ENCODE measurements around the gene URAD.

DNA sequence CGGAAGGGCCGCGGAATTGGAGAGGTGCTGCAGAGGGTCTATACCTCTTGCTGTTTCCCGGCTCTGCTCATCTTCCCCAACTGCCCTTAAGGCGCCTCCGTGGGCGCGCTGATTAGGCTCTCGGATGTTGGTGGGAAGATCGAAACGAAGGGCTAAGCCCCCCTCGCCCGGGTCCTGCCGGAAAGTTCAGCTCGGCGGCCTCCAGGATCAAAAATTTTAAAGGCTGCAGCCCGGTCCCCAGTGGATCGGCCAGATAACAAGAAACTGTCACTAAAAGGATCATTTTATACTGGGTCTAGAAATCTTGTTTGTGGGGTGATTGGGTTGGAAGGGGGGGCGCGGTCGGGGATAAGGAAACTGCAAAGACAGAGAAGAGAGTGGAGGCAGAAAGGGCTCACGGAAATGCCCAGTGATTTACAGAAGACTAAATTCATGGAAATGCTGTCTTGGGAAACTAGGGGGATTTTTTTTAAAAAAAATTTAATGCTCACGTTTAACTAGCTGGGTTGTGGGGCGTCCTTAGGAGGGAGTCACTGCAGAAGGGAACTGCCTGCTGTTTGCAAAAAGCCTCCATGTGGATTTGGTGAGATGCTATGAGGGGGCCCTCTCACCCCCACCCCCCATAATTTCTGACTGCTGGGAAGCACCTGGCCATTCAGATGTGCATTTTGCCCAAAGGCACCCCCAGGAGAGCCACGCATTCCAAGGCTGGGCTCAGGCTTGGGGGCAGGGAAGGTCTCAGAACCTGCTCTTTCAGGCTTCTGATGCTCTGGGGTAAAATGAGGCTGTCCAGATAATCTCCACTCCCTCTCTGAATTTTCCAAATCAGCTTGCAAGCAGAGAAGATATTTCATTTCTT, 27.0 kb downstream of the URAD start:
- TF ChIP-seq, protein P1, sequence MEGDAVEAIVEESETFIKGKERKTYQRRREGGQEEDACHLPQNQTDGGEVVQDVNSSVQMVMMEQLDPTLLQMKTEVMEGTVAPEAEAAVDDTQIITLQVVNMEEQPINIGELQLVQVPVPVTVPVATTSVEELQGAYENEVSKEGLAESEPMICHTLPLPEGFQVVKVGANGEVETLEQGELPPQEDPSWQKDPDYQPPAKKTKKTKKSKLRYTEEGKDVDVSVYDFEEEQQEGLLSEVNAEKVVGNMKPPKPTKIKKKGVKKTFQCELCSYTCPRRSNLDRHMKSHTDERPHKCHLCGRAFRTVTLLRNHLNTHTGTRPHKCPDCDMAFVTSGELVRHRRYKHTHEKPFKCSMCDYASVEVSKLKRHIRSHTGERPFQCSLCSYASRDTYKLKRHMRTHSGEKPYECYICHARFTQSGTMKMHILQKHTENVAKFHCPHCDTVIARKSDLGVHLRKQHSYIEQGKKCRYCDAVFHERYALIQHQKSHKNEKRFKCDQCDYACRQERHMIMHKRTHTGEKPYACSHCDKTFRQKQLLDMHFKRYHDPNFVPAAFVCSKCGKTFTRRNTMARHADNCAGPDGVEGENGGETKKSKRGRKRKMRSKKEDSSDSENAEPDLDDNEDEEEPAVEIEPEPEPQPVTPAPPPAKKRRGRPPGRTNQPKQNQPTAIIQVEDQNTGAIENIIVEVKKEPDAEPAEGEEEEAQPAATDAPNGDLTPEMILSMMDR (conservative IDR thresholded peaks at IDR 0.05; ENCODE audit: low read length): no peak
- no peak for TF ChIP-seq EZH2phosphoT487 (IDR thresholded peaks at IDR 0.05; ENCODE audit: borderline replicate concordance, low read depth, low read length)

Measured in OCI-LY7 (cell line).